Left colon (tissue), 2 donors: ENCODE measurements around the gene ALKBH5. TPM values are rescaled to one million over a fixed set of nuclear protein-coding genes. Genes with fewer than 3 reads are reported as not detected.
"Not testable (repeated sequence)": the region's sequence is repeated elsewhere in the genome, so short reads cannot be mapped to it uniquely, and the experiment has no call there.

Experiments used
- ATAC-seq: fragments of 200-7000 bp; cut with Tn5 transposase; one replicate; pipeline ENCODE4 v1.9.1; 2020; ENCODE audit warnings: mild to moderate bottlenecking, moderate library complexity
- DNase-seq, 2 donors: peaks; one replicate each; pipeline ENCODE4 v3.0.0-alpha.2; 2020
- intact Hi-C, 2 donors: fragments of 100-400 bp; cut with DNase I in 1 of 2; cut with micrococcal nuclease in 1 of 2; formaldehyde crosslinking; loops; one replicate each; pipeline versions ENCODE4 v1.11.2 to v1.14.0; 2022; cut with DNase I, micrococcal nuclease
- total RNA-seq, 2 donors: library from RNA; stranded (reverse); fragmentation: NEBNext Ultra II Directional; extraction: Animal tissue kit (Norgen Biotek cat#: 25700); gene quantifications; one replicate each; pipeline ENCODE4 v1.2.1, GENCODE V29; 2021
- donor health status: DM: no; HTN: no; CAD: no.
- donor health status: DM: yes; HTN: yes; CAD: no.

Gene ALKBH5
- total RNA-seq, 2 donors from 2014 or later, result 83.7 to 89.8 TPM

GRCh38 chr17:18201108-18201507 lies 17.5 kb downstream of the ALKBH5 start:
- ATAC-seq (no peak), DNase-seq (no peak)
- intact Hi-C loops, result no loop called here

GRCh38 chr17:18203308-18203707 lies 19.7 kb downstream of the ALKBH5 start:
- DNase-seq (no peak), ATAC-seq (peak; percentile 79)
- intact Hi-C loops, result no loop called here

GRCh38 chr17:18205861-18206260 lies 22.2 kb downstream of the ALKBH5 start:
- intact Hi-C loops, result no loop called here
- no peak for DNase-seq
- no peak for ATAC-seq

GRCh38 chr17:18206962-18207361 lies 23.3 kb downstream of the ALKBH5 start:
- ATAC-seq (no peak), DNase-seq (no peak)
- intact Hi-C loops, result no loop called here

- DNase-seq, result no peak
- ATAC-seq, result no peak
Observed at GRCh38 chr17:18208092-18208491, 24.5 kb downstream of the ALKBH5 start.

GRCh38 chr17:18213666-18214270 lies 30.1 kb downstream of the ALKBH5 start:
- no peak for ATAC-seq

More at GRCh38 chr17:18208092-18208491, 24.5 kb downstream of the ALKBH5 start:
- intact Hi-C loops, result no loop called here

GRCh38 chr17:18216906-18217305 lies 33.3 kb downstream of the ALKBH5 start:
- DNase-seq, ATAC-seq: not testable (repeated sequence)
- intact Hi-C loops, result loop anchor here in 1 of 2 donors (5.0 kb wide), 1 partner anchor 75 kb away; no protein-coding TSS in a partner anchor

More at GRCh38 chr17:18213666-18214270, 30.1 kb downstream of the ALKBH5 start:
- intact Hi-C loops, result no loop called here
- DNase-seq, result no peak

- DNase-seq (peak; percentile 56 to 80), ATAC-seq (peak; percentile 93)
- intact Hi-C loops, result loop anchor here in 1 of 2 donors (5.0 kb wide), 1 partner anchor 75 kb away; no protein-coding TSS in a partner anchor
Observed at GRCh38 chr17:18217412-18218015, 33.9 kb downstream of the ALKBH5 start.

GRCh38 chr17:18218756-18219415 lies 35.3 kb downstream of the ALKBH5 start:
- DNase-seq (no peak), ATAC-seq (no peak)
- intact Hi-C loops, result loop anchor here in 1 of 2 donors (5.0 kb wide), 1 partner anchor 77 kb away; no protein-coding TSS in a partner anchor

GRCh38 chr17:18224053-18224386 lies 40.4 kb downstream of the ALKBH5 start:
- ATAC-seq (no peak), DNase-seq (peak in 1 of 2 donors; percentile 18)
- intact Hi-C loops, result no loop called here

- intact Hi-C loops, result no loop called here
- peak in 1 of 2 donors; percentile 22 for DNase-seq
Observed at GRCh38 chr17:18224387-18225120, 40.9 kb downstream of the ALKBH5 start.

GRCh38 chr17:18225121-18225641 lies 41.6 kb downstream of the ALKBH5 start, which contains the start of gene LLGL1:
LLGL1 (plus strand) TSS chr17:18225635; CDS start chr17:18225683, 48 bp downstream.
- intact Hi-C loops, result no loop called here
- ATAC-seq (peak; percentile 99), DNase-seq (peak; percentile 95 to 98)

More at GRCh38 chr17:18224387-18225120, 40.9 kb downstream of the ALKBH5 start:
- no peak for ATAC-seq

GRCh38 chr17:18225642-18226283 lies 42.1 kb downstream of the ALKBH5 start:
- ATAC-seq (peak; percentile 11), DNase-seq (no peak)
- intact Hi-C loops, result no loop called here

GRCh38 chr17:18226284-18226945 lies 42.8 kb downstream of the ALKBH5 start:
- intact Hi-C loops, result no loop called here
- no peak for ATAC-seq
- DNase-seq, result peak in 1 of 2 donors; percentile 23

- no peak for ATAC-seq
- intact Hi-C loops, result no loop called here
- DNase-seq, result no peak
Observed at GRCh38 chr17:18227635-18228034, 44.0 kb downstream of the ALKBH5 start.

- no peak for DNase-seq
- ATAC-seq, result no peak
- intact Hi-C loops, result no loop called here
Observed at GRCh38 chr17:18228176-18228682, 44.6 kb downstream of the ALKBH5 start.

- ATAC-seq (no peak), DNase-seq (no peak)
- intact Hi-C loops, result no loop called here
Observed at GRCh38 chr17:18229254-18229653, 45.6 kb downstream of the ALKBH5 start.

GRCh38 chr17:18229771-18230170 lies 46.1 kb downstream of the ALKBH5 start:
- intact Hi-C loops, result no loop called here
- ATAC-seq (no peak), DNase-seq (no peak)
